Body of pancreas (tissue), 4 donors: ENCODE results near the gene BTBD9.

Experiments
- POLR2A ChIP-seq, 3 donors: fragments of 450-650 bp; IDR thresholded peaks; one replicate each; pipeline ENCODE4 v1.6.1; 2016; ENCODE audit warnings: antibody characterized with exemption in 3 of 3, mild to moderate bottlenecking in 2 of 3
- TF ChIP-seq, protein P1 (sequence below), 7 experiments: fragments of 450-650 bp in 4 of 7; fragments of 200-600 bp in 3 of 7; sonication (generic) in 3 of 7; IDR thresholded peaks; one replicate each; pipeline ENCODE4 v1.5.1; 2016 to 2019; ENCODE audit warnings: antibody characterized with exemption in 7 of 7

DNA sequence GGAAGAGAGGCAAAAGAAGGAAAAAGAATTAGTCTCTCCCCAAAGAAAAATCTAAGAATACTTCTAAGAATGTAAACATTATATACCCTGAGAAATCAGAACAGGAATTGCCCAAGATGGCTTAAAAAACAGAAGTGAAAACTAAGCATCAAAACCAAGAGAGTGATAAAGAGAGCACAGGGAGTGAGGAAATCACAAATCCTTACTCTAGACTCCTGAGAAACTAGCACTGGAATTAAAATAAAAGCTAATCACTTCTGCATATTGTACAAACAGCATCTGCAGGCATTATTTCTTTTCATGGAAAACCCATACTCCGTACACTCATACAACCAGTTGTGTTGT is 285.7 kb downstream of the BTBD9 start:
- TF ChIP-seq, protein P1, sequence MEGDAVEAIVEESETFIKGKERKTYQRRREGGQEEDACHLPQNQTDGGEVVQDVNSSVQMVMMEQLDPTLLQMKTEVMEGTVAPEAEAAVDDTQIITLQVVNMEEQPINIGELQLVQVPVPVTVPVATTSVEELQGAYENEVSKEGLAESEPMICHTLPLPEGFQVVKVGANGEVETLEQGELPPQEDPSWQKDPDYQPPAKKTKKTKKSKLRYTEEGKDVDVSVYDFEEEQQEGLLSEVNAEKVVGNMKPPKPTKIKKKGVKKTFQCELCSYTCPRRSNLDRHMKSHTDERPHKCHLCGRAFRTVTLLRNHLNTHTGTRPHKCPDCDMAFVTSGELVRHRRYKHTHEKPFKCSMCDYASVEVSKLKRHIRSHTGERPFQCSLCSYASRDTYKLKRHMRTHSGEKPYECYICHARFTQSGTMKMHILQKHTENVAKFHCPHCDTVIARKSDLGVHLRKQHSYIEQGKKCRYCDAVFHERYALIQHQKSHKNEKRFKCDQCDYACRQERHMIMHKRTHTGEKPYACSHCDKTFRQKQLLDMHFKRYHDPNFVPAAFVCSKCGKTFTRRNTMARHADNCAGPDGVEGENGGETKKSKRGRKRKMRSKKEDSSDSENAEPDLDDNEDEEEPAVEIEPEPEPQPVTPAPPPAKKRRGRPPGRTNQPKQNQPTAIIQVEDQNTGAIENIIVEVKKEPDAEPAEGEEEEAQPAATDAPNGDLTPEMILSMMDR (IDR thresholded peaks at IDR 0.05), result no peak
- no peak for TF ChIP-seq POLR2A (IDR thresholded peaks at IDR 0.05)
